Liver (tissue), 10 donors: ENCODE data around the gene CYP20A1. TPM values are rescaled to one million over a fixed set of nuclear protein-coding genes. Genes with fewer than 3 reads are reported as not detected.

ENCODE experiments used
- DNase-seq: peaks from one replicate; pipeline ENCODE4 v3.0.0-alpha.2; 2017; ENCODE audit warnings: low spot score
- H3K27ac ChIP-seq, 2 donors: one replicate each; pipeline ENCODE4 v1.7.0; 2013; ENCODE audit warnings: inconsistent platforms in 2 of 2, low read length in 2 of 2, control low read depth in 1 of 2, low read depth in 1 of 2, mild to moderate bottlenecking in 1 of 2
- H3K27me3 ChIP-seq, 4 donors: one replicate each; pipeline versions ENCODE4 v1.6.1 to v1.7.0; 2013; ENCODE audit warnings: low read length in 3 of 4, inconsistent platforms in 1 of 4, mild to moderate bottlenecking in 1 of 4, moderate library complexity in 1 of 4; ENCODE audit not compliant: control insufficient read depth in 4 of 4, insufficient read depth in 4 of 4
- H3K36me3 ChIP-seq, 4 donors: one replicate each; pipeline versions ENCODE4 v1.6.1 to v1.7.0; 2013; ENCODE audit warnings: low read length in 3 of 4, mild to moderate bottlenecking in 3 of 4, low read depth in 1 of 4, moderate library complexity in 1 of 4; ENCODE audit not compliant: control insufficient read depth in 4 of 4, insufficient read depth in 3 of 4
- H3K4me1 ChIP-seq, 4 donors: one replicate each; pipeline versions ENCODE4 v1.6.1 to v1.7.0; 2013; ENCODE audit warnings: low read length in 3 of 4, mild to moderate bottlenecking in 3 of 4, moderate library complexity in 1 of 4; ENCODE audit not compliant: control insufficient read depth in 4 of 4, insufficient read depth in 4 of 4
- H3K4me3 ChIP-seq, 3 donors: one replicate each; pipeline versions ENCODE4 v1.6.1 to v1.7.0; 2013; ENCODE audit warnings: low read length in 3 of 3, control low read depth in 1 of 3, low read depth in 1 of 3, mild to moderate bottlenecking in 1 of 3
- H3K9ac ChIP-seq, 2 donors: one replicate each; pipeline ENCODE4 v1.7.0; 2013; ENCODE audit warnings: low read length in 2 of 2, mild to moderate bottlenecking in 2 of 2, moderate library complexity in 2 of 2, control low read depth in 1 of 2, low read depth in 1 of 2
- H3K9me3 ChIP-seq, 4 donors: one replicate each; pipeline versions ENCODE4 v1.6.1 to v1.7.0; 2013; ENCODE audit warnings: low read length in 3 of 4; ENCODE audit not compliant: control insufficient read depth in 4 of 4
- ATF3 ChIP-seq: IDR thresholded peaks from 2 replicates; pipeline ENCODE4 v1.6.1; 2016; ENCODE audit warnings: antibody characterized with exemption
- EGR1 ChIP-seq, 2 donors: IDR thresholded peaks; 2 replicates each; pipeline ENCODE4 v1.6.1; 2016 to 2018; ENCODE audit warnings: antibody characterized with exemption in 2 of 2, low read depth in 2 of 2
- HNF4A ChIP-seq, 2 donors: conservative IDR thresholded peaks; 2 replicates each; pipeline ENCODE4 v1.6.1; 2016; ENCODE audit warnings: antibody characterized with exemption in 2 of 2, mild to moderate bottlenecking in 2 of 2
- HNF4G ChIP-seq: IDR thresholded peaks from 2 replicates; pipeline ENCODE4 v1.6.1; 2016; ENCODE audit warnings: antibody characterized with exemption
- MAX ChIP-seq: IDR thresholded peaks from 2 replicates; pipeline ENCODE4 v1.6.1; 2016; ENCODE audit warnings: antibody characterized with exemption
- RXRA ChIP-seq, 2 donors: IDR thresholded peaks; 2 replicates each; pipeline ENCODE4 v1.6.1; 2017 to 2018; ENCODE audit warnings: antibody characterized with exemption in 2 of 2, mild to moderate bottlenecking in 1 of 2
- ZBTB33 ChIP-seq: IDR thresholded peaks from 2 replicates; pipeline ENCODE4 v1.6.1; 2016; ENCODE audit warnings: antibody characterized with exemption
- WGBS: extraction: QIAGEN DNeasy Blood & Tissue Kit; methylation state at CpG from one replicate; pipeline ENCODE4 v1.1.7; 2013; 5-methylcytosine and 5-hydroxymethylcytosine counted together
- polyA plus RNA-seq, 2 donors: library from polyadenylated mRNA; stranded (reverse) in 1 of 2; unstranded in 1 of 2; fragments of 200-250 nt in 1 of 2; fragments of >200 nt in 1 of 2; fragmentation: Nextera tagmentation in 1 of 2; extraction: Ambion mirVana in 1 of 2; gene quantifications; one replicate each; pipeline versions ENCODE4 v1.2.1 to v1.2.3, GENCODE V29; 2013 to 2015
- small RNA-seq: library from RNA; depleted of rRNA; stranded (forward); fragments of <200 nt; gene quantifications from one replicate; pipeline ENCODE3, GENCODE V24; 2014
- total RNA-seq, 2 donors: library from RNA; depleted of rRNA; stranded (reverse); fragments of >200 nt; gene quantifications; one replicate each; pipeline ENCODE4 v1.2.3, GENCODE V29; 2014
- donor health status: healthy.
- donor health status: healthy.
- donor health status: healthy.
- donor health status: healthy.
- donor health status: healthy.

Gene CYP20A1
- total and polyA plus RNA-seq, 4 donors: 5.0 to 22.7 (median 16.1) TPM

GRCh38 chr2:203354966-203355365, 116.1 kb downstream of the CYP20A1 start:
- H3K27ac ChIP-seq: no peak overlapping the region
- WGBS: 83% methylated on average over 3 of the region's 3 CpGs
- no peak for TF ChIP-seq ATF3
- TF ChIP-seq EGR1 (IDR thresholded peaks at IDR 0.05; ENCODE audit: low read depth in 2 of 2): no peak
- no peak for TF ChIP-seq RXRA (IDR thresholded peaks at IDR 0.05)
- TF ChIP-seq ZBTB33: no peak
- no peak for TF ChIP-seq HNF4A (conservative IDR thresholded peaks at IDR 0.05)
- TF ChIP-seq MAX: no peak
- TF ChIP-seq HNF4G: no peak

More at GRCh38 chr2:203354966-203355365, 116.1 kb downstream of the CYP20A1 start:
- no peaks in the 10 kb centered on the region for H3K36me3 ChIP-seq
- H3K9ac ChIP-seq: no peak overlapping the region
- no peaks in the 10 kb centered on the region for H3K4me1 ChIP-seq
- DNase-seq: no peak
- H3K4me3 ChIP-seq: no peak overlapping the region
- H3K9me3 ChIP-seq: no peaks in the 10 kb centered on the region
- H3K27me3 ChIP-seq: no peaks in the 10 kb centered on the region

Small RNAs within 50 kb of the gene (small RNA-seq; reads per million reads assigned to genes)
- not detected for gene RN7SL670P

Other genes starting within 250 kb of the CYP20A1 start
- gene NBEAL1, start 224.1 kb upstream of the CYP20A1 start, total RNA-seq: 10 to 100 TPM; 12.0 to 47.9 TPM
- gene NBEAL1, start 224.1 kb upstream of the CYP20A1 start, polyA plus RNA-seq: 10 to 100 TPM in 1 of 2 donors, 1 to 10 TPM in 1; 4.4 to 22.1 TPM
- gene ABI2, start 89.4 kb downstream of the CYP20A1 start, total RNA-seq: 10 to 100 TPM in 1 of 2 donors, 1 to 10 TPM in 1; 5.4 to 10.5 TPM
- 1 to 10 TPM; 6.9 to 8.4 TPM for gene ABI2, start 89.4 kb downstream of the CYP20A1 start, polyA plus RNA-seq